GM19463 (cell line): ENCODE data around the gene LRRC71.

Experiments
- ATAC-seq: cut with Tn5 transposase; IDR thresholded peaks from one replicate; pipeline ENCODE4 v1.9.1; 2021; ENCODE audit warnings: mild to moderate bottlenecking, moderate library complexity; ENCODE audit not compliant: unreplicated experiment

LRRC71 gene

GRCh38 chr1:156905176-156905575 is 15.3 kb upstream of the LRRC71 start:
- ATAC-seq, result no peak

- no peak for ATAC-seq
Measured at GRCh38 chr1:156905651-156906050, 14.8 kb upstream of the LRRC71 start.

- no peak for ATAC-seq
Measured at GRCh38 chr1:156906206-156906906, 14.1 kb upstream of the LRRC71 start.

- no peak for ATAC-seq
Measured at GRCh38 chr1:156908541-156908940, 11.9 kb upstream of the LRRC71 start.

GRCh38 chr1:156908955-156909354 is 11.5 kb upstream of the LRRC71 start:
- ATAC-seq, result no peak

GRCh38 chr1:156909671-156910070 is 10.8 kb upstream of the LRRC71 start:
- ATAC-seq, result no peak

GRCh38 chr1:156910309-156910782 is 10.1 kb upstream of the LRRC71 start:
- ATAC-seq, result no peak

GRCh38 chr1:156911577-156912298 is 8.7 kb upstream of the LRRC71 start:
- ATAC-seq, result no peak

GRCh38 chr1:156912310-156912709 is 8.1 kb upstream of the LRRC71 start:
- no peak for ATAC-seq

GRCh38 chr1:156912861-156913808 is 7.3 kb upstream of the LRRC71 start:
- ATAC-seq, result no peak

GRCh38 chr1:156913809-156914387 is 6.5 kb upstream of the LRRC71 start:
- ATAC-seq, result no peak

- ATAC-seq, result no peak
Measured at GRCh38 chr1:156914440-156914856, 6.0 kb upstream of the LRRC71 start.

- no peak for ATAC-seq
Measured at GRCh38 chr1:156921053-156921529, 659 bp downstream of the LRRC71 start.

- no peak for ATAC-seq
Measured at GRCh38 chr1:156922986-156923669, 2.7 kb downstream of the LRRC71 start.

- no peak for ATAC-seq
Measured at GRCh38 chr1:156923670-156924477, 3.4 kb downstream of the LRRC71 start.

GRCh38 chr1:156924478-156925153 is 4.2 kb downstream of the LRRC71 start:
- no peak for ATAC-seq

GRCh38 chr1:156925154-156926010 is 5.0 kb downstream of the LRRC71 start:
- no peak for ATAC-seq

GRCh38 chr1:156926175-156926574 is 5.7 kb downstream of the LRRC71 start:
- ATAC-seq, result no peak
